Measurements from ENCODE around the gene PPIL6.

DNA sequence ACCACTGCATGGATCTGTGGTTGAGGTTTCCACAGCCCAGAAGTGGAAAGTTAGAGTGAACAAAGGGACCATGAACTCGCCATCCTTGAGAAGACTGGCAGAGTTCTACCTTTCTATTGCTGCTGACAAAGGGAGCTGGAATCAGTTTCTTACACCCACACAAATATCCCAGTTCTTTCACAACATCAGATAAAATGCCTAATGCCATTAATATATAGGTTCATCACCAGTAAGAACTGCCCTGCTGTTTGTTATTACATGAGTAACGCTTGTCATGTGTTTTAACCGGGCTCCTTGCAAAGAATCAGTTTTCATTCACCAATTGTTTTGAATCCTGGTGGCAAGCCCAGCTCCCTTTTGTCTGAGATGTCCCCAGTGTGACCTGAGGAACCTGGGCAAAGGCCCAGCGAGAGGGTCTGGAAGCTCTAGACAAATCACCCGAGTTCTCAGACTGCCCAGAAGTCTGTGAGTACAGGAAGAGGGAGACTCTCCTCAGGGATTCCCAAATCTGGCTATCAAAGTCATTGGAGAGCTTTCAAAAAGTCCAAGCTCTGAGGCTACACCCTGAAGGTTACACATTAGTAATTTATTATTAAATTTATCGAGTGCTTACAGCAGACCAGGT lies 50.7 kb downstream of the PPIL6 start:
- TF ChIP-seq POLR2A (IDR thresholded peaks at IDR 0.05): no peak
- TF ChIP-seq, protein P1, sequence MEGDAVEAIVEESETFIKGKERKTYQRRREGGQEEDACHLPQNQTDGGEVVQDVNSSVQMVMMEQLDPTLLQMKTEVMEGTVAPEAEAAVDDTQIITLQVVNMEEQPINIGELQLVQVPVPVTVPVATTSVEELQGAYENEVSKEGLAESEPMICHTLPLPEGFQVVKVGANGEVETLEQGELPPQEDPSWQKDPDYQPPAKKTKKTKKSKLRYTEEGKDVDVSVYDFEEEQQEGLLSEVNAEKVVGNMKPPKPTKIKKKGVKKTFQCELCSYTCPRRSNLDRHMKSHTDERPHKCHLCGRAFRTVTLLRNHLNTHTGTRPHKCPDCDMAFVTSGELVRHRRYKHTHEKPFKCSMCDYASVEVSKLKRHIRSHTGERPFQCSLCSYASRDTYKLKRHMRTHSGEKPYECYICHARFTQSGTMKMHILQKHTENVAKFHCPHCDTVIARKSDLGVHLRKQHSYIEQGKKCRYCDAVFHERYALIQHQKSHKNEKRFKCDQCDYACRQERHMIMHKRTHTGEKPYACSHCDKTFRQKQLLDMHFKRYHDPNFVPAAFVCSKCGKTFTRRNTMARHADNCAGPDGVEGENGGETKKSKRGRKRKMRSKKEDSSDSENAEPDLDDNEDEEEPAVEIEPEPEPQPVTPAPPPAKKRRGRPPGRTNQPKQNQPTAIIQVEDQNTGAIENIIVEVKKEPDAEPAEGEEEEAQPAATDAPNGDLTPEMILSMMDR (IDR thresholded peaks at IDR 0.05): no peak

Measured in body of pancreas (tissue), 4 donors.